Peyer's patch (tissue), 4 donors: ENCODE measurements around the gene ANKS1A. TPM values are rescaled to one million over a fixed set of nuclear protein-coding genes. Genes with fewer than 3 reads are reported as not detected.

Source experiments
- DNase-seq, 3 donors: peaks; one replicate each; pipeline ENCODE4 v3.0.0-alpha.2; 2017 to 2019
- H3K27ac ChIP-seq, 4 donors: fragments of 200-600 bp; sonication (generic); one replicate each; pipeline ENCODE4 v1.5.1; 2016 to 2019
- H3K27me3 ChIP-seq, 2 donors: fragments of 200-600 bp; sonication (generic); one replicate each; pipeline ENCODE4 v1.5.1; 2019
- H3K36me3 ChIP-seq, 3 donors: fragments of 200-600 bp; sonication (generic); one replicate each; pipeline ENCODE4 v1.5.1; 2016 to 2019
- H3K4me1 ChIP-seq, 4 donors: fragments of 200-600 bp; sonication (generic); one replicate each; pipeline ENCODE4 v1.5.1; 2016 to 2019
- H3K4me3 ChIP-seq, 4 donors: fragments of 200-600 bp; sonication (generic); 1 replicate in 3 of 4; 2 replicates in 1 of 4; pipeline ENCODE4 v1.5.1; 2016 to 2019; ENCODE audit warnings: mild to moderate bottlenecking in 1 of 4
- H3K9me3 ChIP-seq, 4 donors: fragments of 200-600 bp; sonication (generic); one replicate each; pipeline ENCODE4 v1.5.1; 2016 to 2019; ENCODE audit warnings: mild to moderate bottlenecking in 1 of 4
- CTCF ChIP-seq, 6 experiments: fragments of 450-650 bp in 4 of 6; fragments of 200-600 bp in 2 of 6; sonication (generic) in 1 of 6; IDR thresholded peaks; one replicate each; pipeline ENCODE4 v1.5.1; 2017 to 2019; ENCODE audit warnings: antibody characterized with exemption in 6 of 6, mild to moderate bottlenecking in 3 of 6, moderate library complexity in 1 of 6
- POLR2A ChIP-seq, 2 donors: fragments of 450-650 bp; IDR thresholded peaks; one replicate each; pipeline ENCODE4 v1.5.1; 2017; ENCODE audit warnings: antibody characterized with exemption in 2 of 2, mild to moderate bottlenecking in 2 of 2, moderate library complexity in 2 of 2
- total RNA-seq, 4 donors: library from RNA; depleted of rRNA; stranded (reverse); fragments of >200 nt; gene quantifications; one replicate each; pipeline ENCODE4 v1.1.0, GENCODE V29; 2016

Gene ANKS1A
- total RNA-seq, 4 donors from 2014 or later, result 24.3 to 42.1 (median 31.9) TPM

- no peaks in the 10 kb centered on the region for H3K9me3 ChIP-seq
- DNase-seq, result peak in 1 of 3 donors; percentile 32
- no peak overlapping the region for H3K27ac ChIP-seq
- H3K4me1 ChIP-seq, result peaks cover 0 to 8% (median 0%) of the 10 kb centered on the region in 4 donors
- H3K27me3 ChIP-seq, result no peaks in the 10 kb centered on the region
- no peak overlapping the region for H3K4me3 ChIP-seq
- TF ChIP-seq POLR2A (IDR thresholded peaks at IDR 0.05) (no peak), CTCF (IDR thresholded peaks at IDR 0.05) (no peak)
- peaks cover 0 to 86% (median 0%) of the 10 kb centered on the region in 3 donors for H3K36me3 ChIP-seq
These were observed 188.7 kb downstream of the ANKS1A start for GRCh38 chr6:35077713-35078105.

- H3K27ac ChIP-seq, result no peak overlapping the region
- H3K4me3 ChIP-seq, result no peak overlapping the region
- H3K4me1 ChIP-seq, result peaks cover 0 to 8% (median 0%) of the 10 kb centered on the region in 4 donors
- TF ChIP-seq POLR2A (IDR thresholded peaks at IDR 0.05), result no peak
- no peak for TF ChIP-seq CTCF (IDR thresholded peaks at IDR 0.05)
- no peaks in the 10 kb centered on the region for H3K27me3 ChIP-seq
- peaks cover 0 to 87% (median 0%) of the 10 kb centered on the region in 3 donors for H3K36me3 ChIP-seq
- peak in 2 of 3 donors; percentile 31 to 32 for DNase-seq
- H3K9me3 ChIP-seq, result no peaks in the 10 kb centered on the region
These were observed 189.3 kb downstream of the ANKS1A start for GRCh38 chr6:35078226-35078850.

DNA sequence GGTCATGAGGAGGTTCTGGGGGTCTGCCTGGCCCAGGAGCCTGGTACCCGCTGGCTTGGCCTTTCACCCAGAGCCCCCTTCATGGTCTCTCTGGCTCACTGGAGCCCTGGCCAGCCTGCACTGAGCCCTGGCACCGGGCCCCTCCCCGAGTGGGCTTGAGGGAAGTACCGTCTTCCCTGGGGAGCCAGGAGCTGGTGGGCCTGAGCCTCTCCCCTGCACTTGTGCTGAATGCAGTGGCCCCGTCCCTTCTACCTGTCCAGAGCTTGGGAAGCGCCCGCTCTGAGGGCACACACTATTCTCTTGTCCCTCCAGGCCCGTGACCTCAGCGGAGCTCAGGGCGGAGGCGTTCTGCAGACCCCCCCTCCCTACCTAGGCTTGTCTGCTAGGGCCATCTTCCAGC is 189.8 kb downstream of the ANKS1A start:
- peak in 2 of 3 donors; percentile 40 to 41 for DNase-seq

DNA sequence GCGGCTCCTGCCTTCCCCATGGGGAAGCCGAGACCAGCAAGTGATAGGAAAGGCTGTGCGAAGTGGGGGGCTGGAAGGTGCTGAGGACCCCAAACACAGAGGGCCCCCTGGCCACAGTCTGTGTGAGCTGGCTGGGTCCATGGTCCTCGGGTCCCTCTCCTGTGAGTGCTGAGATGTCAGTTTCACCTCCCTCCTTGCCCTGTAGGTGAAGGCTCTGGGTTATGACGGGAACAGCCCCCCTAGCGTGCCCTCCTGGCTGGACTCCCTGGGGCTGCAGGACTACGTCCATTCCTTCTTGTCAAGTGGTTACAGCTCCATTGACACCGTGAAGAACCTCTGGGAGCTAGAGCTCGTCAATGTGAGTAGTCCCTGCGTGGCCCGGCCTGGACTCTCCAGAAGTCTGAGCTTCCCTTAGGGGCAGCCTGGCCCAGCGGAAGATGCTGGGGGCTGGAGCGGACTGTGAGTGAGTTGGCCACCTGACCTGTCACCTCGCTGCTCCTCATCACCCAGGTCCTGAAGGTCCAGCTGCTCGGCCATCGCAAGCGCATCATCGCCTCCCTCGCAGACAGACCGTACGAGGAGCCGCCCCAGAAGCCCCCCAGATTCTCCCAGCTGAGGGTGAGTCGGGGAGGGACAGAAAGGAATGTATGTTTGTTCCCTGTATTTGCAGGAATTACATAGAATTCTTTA is 190.4 kb downstream of the ANKS1A start:
- TF ChIP-seq CTCF (IDR thresholded peaks at IDR 0.05) (no peak), POLR2A (IDR thresholded peaks at IDR 0.05) (no peak)
- peak in 2 of 3 donors; percentile 29 to 40 for DNase-seq
- peaks cover 0 to 8% (median 0%) of the 10 kb centered on the region in 4 donors for H3K4me1 ChIP-seq
- H3K36me3 ChIP-seq, result peaks cover 0 to 89% (median 0%) of the 10 kb centered on the region in 3 donors
- no peaks in the 10 kb centered on the region for H3K9me3 ChIP-seq
- H3K4me3 ChIP-seq, result no peak overlapping the region
- no peaks in the 10 kb centered on the region for H3K27me3 ChIP-seq
- no peak overlapping the region for H3K27ac ChIP-seq

More for the DNA sequence above, 189.8 kb downstream of the ANKS1A start:
- Histone ChIP-seq H3K4me3 (no peak overlapping the region), H3K27me3 (no peaks in the 10 kb centered on the region), H3K36me3 (peaks cover 0 to 87% (median 0%) of the 10 kb centered on the region in 3 donors), H3K9me3 (no peaks in the 10 kb centered on the region), H3K27ac (no peak overlapping the region), H3K4me1 (peaks cover 0 to 8% (median 0%) of the 10 kb centered on the region in 4 donors)
- TF ChIP-seq CTCF (IDR thresholded peaks at IDR 0.05) (no peak), POLR2A (IDR thresholded peaks at IDR 0.05) (no peak)

DNA sequence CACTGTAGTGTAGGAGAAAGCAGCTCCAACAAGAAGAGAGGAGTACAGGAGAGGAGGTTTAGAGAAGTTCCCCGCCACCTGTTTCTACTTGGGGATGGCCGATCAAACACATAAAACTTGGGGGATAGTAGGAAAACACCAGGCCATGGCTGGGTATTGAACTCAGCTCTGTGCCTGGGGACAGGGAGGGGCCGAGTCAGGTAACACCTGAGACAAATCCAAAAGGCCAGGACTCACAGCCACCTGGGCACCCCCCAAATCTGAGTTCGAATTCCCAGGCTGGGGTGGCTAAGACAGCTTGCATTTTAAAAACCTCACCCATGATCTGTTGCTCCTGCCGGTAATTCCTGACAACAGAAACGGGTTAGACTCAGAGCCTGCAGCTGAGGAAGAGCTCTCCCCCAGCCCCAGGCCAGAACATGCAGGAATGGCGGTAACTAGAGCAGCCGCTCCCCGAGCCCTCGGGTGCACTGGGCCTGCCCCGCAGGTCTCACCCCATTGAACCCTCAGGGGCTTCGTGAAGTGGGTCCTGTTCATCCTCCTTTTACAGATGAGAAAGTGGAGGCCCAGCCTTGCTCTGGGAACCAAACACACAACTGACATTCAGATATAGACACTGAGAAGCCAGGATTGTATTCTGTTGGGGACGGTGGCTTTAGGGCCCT is 191.1 kb downstream of the ANKS1A start:
- Histone ChIP-seq H3K9me3 (no peaks in the 10 kb centered on the region), H3K4me1 (peaks cover 0 to 8% (median 0%) of the 10 kb centered on the region in 4 donors), H3K27ac (no peak overlapping the region), H3K4me3 (no peak overlapping the region), H3K36me3 (peaks cover 0 to 90% (median 0%) of the 10 kb centered on the region in 3 donors), H3K27me3 (no peaks in the 10 kb centered on the region)
- DNase-seq, result peak in 2 of 3 donors; percentile 21 to 35
- TF ChIP-seq CTCF (IDR thresholded peaks at IDR 0.05), result no peak
